ENCODE data around the gene SPP1. TPM values are rescaled to one million over a fixed set of nuclear protein-coding genes. Genes with fewer than 3 reads are reported as not detected.

Gene SPP1
- total and polyA plus RNA-seq, 5 experiments from 2014 or later: 6.7 to 8.7 TPM; not detected in 3

- DNase-seq (no peak), ATAC-seq (no peak)
- Mint-ChIP-seq H3K27me3 (peaks cover 0 to 14% (median 6%) of the 10 kb centered on the region in 5 donors), H3K9me3 (no peaks in the 10 kb centered on the region), H3K4me1 (peaks cover 16 to 28% (median 23%) of the 10 kb centered on the region in 4 donors), H3K27ac (peak overlapping the region in 1 of 10 donors; percentile 15), H3K4me3 (peak overlapping the region in 8 of 10 donors; percentile 27 to 92 (median 90)), H3K36me3 (no peaks in the 10 kb centered on the region)
- POLR2A ChIA-PET: no interaction called here
Measured at GRCh38 chr4:88005946-88006345, 30.4 kb downstream of the SPP1 start.

GRCh38 chr4:88006956-88007303 lies 31.4 kb downstream of the SPP1 start:
- Mint-ChIP-seq H3K36me3 (no peaks in the 10 kb centered on the region), H3K27ac (peak overlapping the region in 7 of 10 donors; percentile 27 to 80 (median 42)), H3K9me3 (no peaks in the 10 kb centered on the region), H3K27me3 (peaks cover 0 to 14% (median 6%) of the 10 kb centered on the region in 5 donors), H3K4me1 (peaks cover 16 to 33% (median 28%) of the 10 kb centered on the region in 4 donors), H3K4me3 (peak overlapping the region; percentile 82 to 92 (median 88))
- ATAC-seq: no peak
- POLR2A ChIA-PET: no interaction called here
- no peak for DNase-seq

GRCh38 chr4:88007304-88008121 lies 32.0 kb downstream of the SPP1 start, which contains the start of gene PKD2:
TSS of gene PKD2 (plus strand) at chr4:88007635. CDS start at chr4:88007734, 99 bp downstream.
- H3K27ac Mint-ChIP-seq: peak within 1 kb of the TSS in 8 of 10 donors; percentile 30 to 91 (median 49)
- H3K4me3 Mint-ChIP-seq: peak within 1 kb of the TSS; percentile 82 to 96 (median 92)
- POLR2A ChIA-PET: no interaction called here
- ATAC-seq (peak; percentile 87 to 91), DNase-seq (peak; percentile 39 to 76 (median 54))
- peaks cover 0 to 14% (median 6%) of the 10 kb centered on the region in 5 donors for H3K27me3 Mint-ChIP-seq
- H3K4me1 Mint-ChIP-seq: peaks cover 17 to 39% (median 30%) of the 10 kb centered on the region in 4 donors
- H3K36me3 Mint-ChIP-seq: no peaks in the 10 kb centered on the region
- no peaks in the 10 kb centered on the region for H3K9me3 Mint-ChIP-seq

GRCh38 chr4:88008122-88008742 lies 32.7 kb downstream of the SPP1 start:
- Mint-ChIP-seq H3K9me3 (no peaks in the 10 kb centered on the region), H3K4me1 (peaks cover 19 to 46% (median 34%) of the 10 kb centered on the region in 4 donors), H3K4me3 (peak overlapping the region; percentile 82 to 96 (median 92)), H3K27ac (peak overlapping the region in 5 of 10 donors; percentile 30 to 91 (median 69)), H3K27me3 (peaks cover 0 to 14% (median 6%) of the 10 kb centered on the region in 5 donors), H3K36me3 (no peaks in the 10 kb centered on the region)
- ATAC-seq (peak; percentile 22 to 29), DNase-seq (peak in 3 of 10 donors; percentile 7 to 13 (median 13))
- POLR2A ChIA-PET: interaction anchor here (0.6 to 1.0 kb wide), 2 partner anchors 17 to 584 kb away, joined by 3 read pairs; partner anchors contain the start of gene HERC3

GRCh38 chr4:88008743-88009171 lies 33.2 kb downstream of the SPP1 start:
- ATAC-seq: no peak
- no peaks in the 10 kb centered on the region for H3K36me3 Mint-ChIP-seq
- peak overlapping the region; percentile 82 to 96 (median 92) for H3K4me3 Mint-ChIP-seq
- POLR2A ChIA-PET: interaction anchor here (0.6 to 1.0 kb wide), 2 partner anchors 17 to 583 kb away, joined by 3 read pairs; partner anchors contain the start of gene HERC3
- H3K4me1 Mint-ChIP-seq: peaks cover 19 to 51% (median 36%) of the 10 kb centered on the region in 4 donors
- peak in 1 of 10 donors; percentile 0 for DNase-seq
- H3K27me3 Mint-ChIP-seq: peaks cover 0 to 14% (median 6%) of the 10 kb centered on the region in 5 donors
- no peaks in the 10 kb centered on the region for H3K9me3 Mint-ChIP-seq
- peak overlapping the region in 5 of 10 donors; percentile 30 to 91 (median 69) for H3K27ac Mint-ChIP-seq

- DNase-seq: no peak
- Mint-ChIP-seq H3K4me1 (peaks cover 19 to 55% (median 39%) of the 10 kb centered on the region in 4 donors), H3K4me3 (no peak overlapping the region), H3K27ac (no peak overlapping the region), H3K36me3 (no peaks in the 10 kb centered on the region), H3K9me3 (no peaks in the 10 kb centered on the region), H3K27me3 (peaks cover 0 to 14% (median 6%) of the 10 kb centered on the region in 5 donors)
- POLR2A ChIA-PET: no interaction called here
- ATAC-seq: no peak
Measured at GRCh38 chr4:88009871-88010270, 34.4 kb downstream of the SPP1 start.

- POLR2A ChIA-PET: no interaction called here
- peak overlapping the region in 1 of 10 donors; percentile 24 for H3K27ac Mint-ChIP-seq
- H3K9me3 Mint-ChIP-seq: no peaks in the 10 kb centered on the region
- H3K36me3 Mint-ChIP-seq: no peaks in the 10 kb centered on the region
- DNase-seq (no peak), ATAC-seq (no peak)
- peaks cover 0 to 14% (median 6%) of the 10 kb centered on the region in 5 donors for H3K27me3 Mint-ChIP-seq
- peaks cover 19 to 55% (median 39%) of the 10 kb centered on the region in 4 donors for H3K4me1 Mint-ChIP-seq
- H3K4me3 Mint-ChIP-seq: peak overlapping the region in 2 of 10 donors; percentile 0 to 47
Measured at GRCh38 chr4:88010966-88011365, 35.5 kb downstream of the SPP1 start.

GRCh38 chr4:88012647-88013046 lies 37.1 kb downstream of the SPP1 start:
- POLR2A ChIA-PET: no interaction called here
- H3K36me3 Mint-ChIP-seq: no peaks in the 10 kb centered on the region
- no peak overlapping the region for H3K27ac Mint-ChIP-seq
- DNase-seq (no peak), ATAC-seq (no peak)
- H3K27me3 Mint-ChIP-seq: peaks cover 0 to 6% (median 0%) of the 10 kb centered on the region in 5 donors
- H3K9me3 Mint-ChIP-seq: no peaks in the 10 kb centered on the region
- peaks cover 13 to 46% (median 33%) of the 10 kb centered on the region in 4 donors for H3K4me1 Mint-ChIP-seq
- no peak overlapping the region for H3K4me3 Mint-ChIP-seq

GRCh38 chr4:88014386-88014905 lies 38.9 kb downstream of the SPP1 start:
- Mint-ChIP-seq H3K27ac (no peak overlapping the region), H3K4me1 (peaks cover 9 to 34% (median 24%) of the 10 kb centered on the region in 4 donors), H3K36me3 (no peaks in the 10 kb centered on the region), H3K27me3 (peaks cover 0 to 3% (median 0%) of the 10 kb centered on the region in 5 donors), H3K4me3 (no peak overlapping the region), H3K9me3 (no peaks in the 10 kb centered on the region)
- ATAC-seq (no peak), DNase-seq (no peak)
- POLR2A ChIA-PET: no interaction called here

- Mint-ChIP-seq H3K4me3 (no peak overlapping the region), H3K36me3 (peaks cover 0 to 8% (median 3%) of the 10 kb centered on the region in 3 donors), H3K27ac (no peak overlapping the region), H3K27me3 (peaks cover 0 to 2% (median 0%) of the 10 kb centered on the region in 5 donors), H3K4me1 (peaks cover 4 to 28% (median 18%) of the 10 kb centered on the region in 4 donors), H3K9me3 (no peaks in the 10 kb centered on the region)
- no peak for ATAC-seq
- POLR2A ChIA-PET: no interaction called here
- no peak for DNase-seq
Measured at GRCh38 chr4:88015659-88016295, 40.3 kb downstream of the SPP1 start.

GRCh38 chr4:88017516-88018297 lies 42.2 kb downstream of the SPP1 start:
- no peak overlapping the region for H3K27ac Mint-ChIP-seq
- POLR2A ChIA-PET: no interaction called here
- H3K36me3 Mint-ChIP-seq: peaks cover 0 to 15% (median 3%) of the 10 kb centered on the region in 3 donors
- peaks cover under 1 to 14% (median 8%) of the 10 kb centered on the region in 4 donors for H3K4me1 Mint-ChIP-seq
- H3K9me3 Mint-ChIP-seq: no peaks in the 10 kb centered on the region
- no peak overlapping the region for H3K4me3 Mint-ChIP-seq
- H3K27me3 Mint-ChIP-seq: no peaks in the 10 kb centered on the region
- ATAC-seq: no peak
- no peak for DNase-seq

Data from naive thymus-derived CD8-positive, alpha-beta T cell (primary cell).